Measurements from ENCODE around the gene APP.

The APP gene

DNA sequence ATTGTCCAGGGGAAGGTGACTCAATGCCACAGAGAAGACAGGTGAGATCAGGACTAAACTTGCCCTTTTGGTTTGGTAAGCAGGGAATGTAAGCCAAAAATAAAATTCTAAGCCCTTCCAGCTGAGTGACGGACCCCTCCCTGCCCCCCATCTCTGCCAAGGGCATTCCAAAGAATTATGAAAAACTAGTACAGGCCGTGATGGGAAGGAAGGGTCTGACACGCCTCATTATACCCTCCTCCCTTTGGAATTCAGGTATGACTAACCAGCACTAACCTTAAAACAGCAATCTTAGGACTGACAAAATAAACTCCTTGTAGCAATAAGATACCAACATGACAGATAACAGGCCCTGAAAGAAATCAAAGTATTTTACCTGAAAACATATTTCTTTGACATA is 336.2 kb downstream of the APP start:
- no peaks in the 10 kb centered on the region for H3K79me2 ChIP-seq (ENCODE audit: insufficient read depth, low read length)
- H3K9me3 ChIP-seq (ENCODE audit: insufficient read depth, low read length), result 0 out of 2 replicates have a peak, but pooled peaks cover 6% of the 10 kb centered on the region
- no peaks in the 10 kb centered on the region for H3K27me3 ChIP-seq (ENCODE audit: low read length)

DNA sequence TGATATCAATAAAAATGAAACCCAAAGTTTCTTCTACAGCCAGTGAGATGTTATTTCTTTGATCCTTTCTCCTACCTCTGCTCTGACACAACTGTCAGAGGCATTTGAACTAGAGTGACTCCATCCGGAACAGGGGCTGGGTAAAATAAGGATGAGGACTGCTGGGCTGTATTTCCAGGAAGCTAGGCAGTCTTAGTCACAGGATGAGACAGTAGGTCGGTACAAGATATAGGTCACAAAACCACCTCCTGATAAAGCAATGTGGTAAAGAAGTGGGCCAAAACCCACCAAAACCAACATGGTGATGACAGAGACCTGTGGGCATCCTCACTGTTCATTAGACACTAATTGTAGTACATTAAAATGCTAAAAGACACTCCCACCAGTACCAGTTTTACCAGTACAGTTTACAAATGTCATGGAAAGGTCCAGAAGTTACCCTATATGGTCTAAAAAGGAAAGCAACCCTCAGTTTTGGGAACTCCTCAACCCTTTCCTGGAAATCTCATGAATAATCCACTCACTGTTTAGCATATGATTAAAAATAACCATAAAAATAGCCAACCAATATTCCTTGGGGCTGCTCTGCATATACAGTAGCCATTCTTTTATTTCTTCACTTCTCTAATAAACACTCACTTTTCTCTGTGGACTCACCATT is 339.1 kb downstream of the APP start:
- H3K4me2 ChIP-seq (ENCODE audit: low read depth, low read length, poor library complexity, severe bottlenecking), result no peak overlapping the region
- no peaks in the 10 kb centered on the region for H3K36me3 ChIP-seq (ENCODE audit: low read length)
- H3K27me3 ChIP-seq (ENCODE audit: low read length), result no peaks in the 10 kb centered on the region
- no peak overlapping the region for H3K9ac ChIP-seq (ENCODE audit: low read length)
- H3K9me3 ChIP-seq (ENCODE audit: insufficient read depth, low read length), result 0 out of 2 replicates have a peak, but pooled peaks cover 6% of the 10 kb centered on the region
- H3K79me2 ChIP-seq (ENCODE audit: insufficient read depth, low read length), result no peaks in the 10 kb centered on the region
- TF ChIP-seq, protein P1, sequence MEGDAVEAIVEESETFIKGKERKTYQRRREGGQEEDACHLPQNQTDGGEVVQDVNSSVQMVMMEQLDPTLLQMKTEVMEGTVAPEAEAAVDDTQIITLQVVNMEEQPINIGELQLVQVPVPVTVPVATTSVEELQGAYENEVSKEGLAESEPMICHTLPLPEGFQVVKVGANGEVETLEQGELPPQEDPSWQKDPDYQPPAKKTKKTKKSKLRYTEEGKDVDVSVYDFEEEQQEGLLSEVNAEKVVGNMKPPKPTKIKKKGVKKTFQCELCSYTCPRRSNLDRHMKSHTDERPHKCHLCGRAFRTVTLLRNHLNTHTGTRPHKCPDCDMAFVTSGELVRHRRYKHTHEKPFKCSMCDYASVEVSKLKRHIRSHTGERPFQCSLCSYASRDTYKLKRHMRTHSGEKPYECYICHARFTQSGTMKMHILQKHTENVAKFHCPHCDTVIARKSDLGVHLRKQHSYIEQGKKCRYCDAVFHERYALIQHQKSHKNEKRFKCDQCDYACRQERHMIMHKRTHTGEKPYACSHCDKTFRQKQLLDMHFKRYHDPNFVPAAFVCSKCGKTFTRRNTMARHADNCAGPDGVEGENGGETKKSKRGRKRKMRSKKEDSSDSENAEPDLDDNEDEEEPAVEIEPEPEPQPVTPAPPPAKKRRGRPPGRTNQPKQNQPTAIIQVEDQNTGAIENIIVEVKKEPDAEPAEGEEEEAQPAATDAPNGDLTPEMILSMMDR (IDR thresholded peaks at IDR 0.05; ENCODE audit: insufficient read depth, low read length, poor library complexity, severe bottlenecking), result no peak
- TF ChIP-seq EZH2phosphoT487 (conservative IDR thresholded peaks at IDR 0.05; ENCODE audit: low read length), result no peak
- H4K20me1 ChIP-seq (ENCODE audit: low read depth, low read length), result no peaks in the 10 kb centered on the region
- H3K9me2 ChIP-seq (replicated peaks; ENCODE audit: insufficient read depth, low read length), result no peaks in the 10 kb centered on the region
- no peaks in the 10 kb centered on the region for H3F3A ChIP-seq (ENCODE audit: insufficient read depth)
- H2AFZ ChIP-seq (ENCODE audit: low read depth, low read length, severe bottlenecking), result no peak overlapping the region
- no peak overlapping the region for H3K4me3 ChIP-seq (ENCODE audit: insufficient read depth, low read length, poor library complexity, severe bottlenecking)
- no peak overlapping the region for H3K27ac ChIP-seq (ENCODE audit: low read depth, low read length)

More for the DNA sequence above, 336.2 kb downstream of the APP start:
- no peaks in the 10 kb centered on the region for H3K9me2 ChIP-seq (replicated peaks; ENCODE audit: insufficient read depth, low read length)
- no peak overlapping the region for H3K4me3 ChIP-seq (ENCODE audit: insufficient read depth, low read length, poor library complexity, severe bottlenecking)
- TF ChIP-seq EZH2phosphoT487 (conservative IDR thresholded peaks at IDR 0.05; ENCODE audit: low read length), result no peak
- TF ChIP-seq, protein P1 (IDR thresholded peaks at IDR 0.05; ENCODE audit: insufficient read depth, low read length, poor library complexity, severe bottlenecking), result no peak
- no peaks in the 10 kb centered on the region for H3F3A ChIP-seq (ENCODE audit: insufficient read depth)
- H3K36me3 ChIP-seq (ENCODE audit: low read length), result no peaks in the 10 kb centered on the region
- H2AFZ ChIP-seq (ENCODE audit: low read depth, low read length, severe bottlenecking), result no peak overlapping the region
- no peak overlapping the region for H3K4me2 ChIP-seq (ENCODE audit: low read depth, low read length, poor library complexity, severe bottlenecking)
- no peak overlapping the region for H3K27ac ChIP-seq (ENCODE audit: low read depth, low read length)
- no peaks in the 10 kb centered on the region for H4K20me1 ChIP-seq (ENCODE audit: low read depth, low read length)
- H3K9ac ChIP-seq (ENCODE audit: low read length), result no peak overlapping the region
